HG02852 (cell line): Measurements from ENCODE around the gene PAIP2.
"Not testable (repeated sequence)": the region's sequence is repeated elsewhere in the genome, so short reads cannot be mapped to it uniquely, and the experiment has no call there.

Source experiments
- ATAC-seq: cut with Tn5 transposase; IDR thresholded peaks from one replicate; pipeline ENCODE4 v1.9.1; 2021; ENCODE audit warnings: mild to moderate bottlenecking, moderate library complexity; ENCODE audit not compliant: unreplicated experiment

PAIP2 gene

GRCh38 chr5:139407517-139407916 is 65.9 kb downstream of the PAIP2 start:
- no peak for ATAC-seq

DNA sequence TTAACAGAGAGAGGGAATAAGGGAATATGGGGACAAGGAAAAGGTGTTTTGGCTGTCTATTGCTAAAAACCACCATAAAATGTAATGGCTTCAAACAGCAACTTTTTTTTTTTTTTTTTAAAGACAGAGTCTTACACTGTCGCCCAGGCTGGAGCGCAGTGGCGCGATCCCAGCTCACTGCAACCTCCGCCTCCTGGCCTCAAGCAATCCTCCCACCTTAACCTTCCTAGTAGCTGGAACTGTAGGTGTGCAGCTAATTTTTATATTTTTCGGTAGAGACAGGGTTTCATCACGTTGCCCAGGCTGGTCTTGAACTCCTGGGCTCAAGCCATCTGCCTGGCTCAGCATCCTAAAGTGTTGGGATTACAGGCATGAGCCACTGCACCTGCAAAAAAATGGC is 66.5 kb downstream of the PAIP2 start:
- no peak for ATAC-seq

DNA sequence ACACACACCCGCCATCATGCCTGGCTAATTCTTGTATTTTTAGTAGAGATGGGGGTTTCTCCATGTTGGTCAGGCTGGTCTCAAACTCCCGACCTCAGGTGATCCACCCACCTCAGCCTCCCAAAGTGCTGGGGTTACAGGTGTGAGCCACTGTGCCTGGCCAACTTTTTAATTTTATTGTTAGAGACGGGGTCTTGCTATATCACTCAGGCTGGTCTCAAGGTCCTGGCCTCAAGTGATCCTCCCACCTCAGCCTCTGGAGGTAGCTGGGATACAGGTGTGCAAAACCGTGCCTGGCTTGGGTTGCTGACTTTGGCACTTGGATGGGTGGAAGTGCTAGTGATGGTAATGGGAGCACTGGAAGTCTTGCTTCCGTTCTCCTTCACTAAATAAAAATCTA is 67.5 kb downstream of the PAIP2 start:
- ATAC-seq = not testable (repeated sequence)

- no peak for ATAC-seq
Measured at GRCh38 chr5:139410121-139410992, 68.7 kb downstream of the PAIP2 start.

DNA sequence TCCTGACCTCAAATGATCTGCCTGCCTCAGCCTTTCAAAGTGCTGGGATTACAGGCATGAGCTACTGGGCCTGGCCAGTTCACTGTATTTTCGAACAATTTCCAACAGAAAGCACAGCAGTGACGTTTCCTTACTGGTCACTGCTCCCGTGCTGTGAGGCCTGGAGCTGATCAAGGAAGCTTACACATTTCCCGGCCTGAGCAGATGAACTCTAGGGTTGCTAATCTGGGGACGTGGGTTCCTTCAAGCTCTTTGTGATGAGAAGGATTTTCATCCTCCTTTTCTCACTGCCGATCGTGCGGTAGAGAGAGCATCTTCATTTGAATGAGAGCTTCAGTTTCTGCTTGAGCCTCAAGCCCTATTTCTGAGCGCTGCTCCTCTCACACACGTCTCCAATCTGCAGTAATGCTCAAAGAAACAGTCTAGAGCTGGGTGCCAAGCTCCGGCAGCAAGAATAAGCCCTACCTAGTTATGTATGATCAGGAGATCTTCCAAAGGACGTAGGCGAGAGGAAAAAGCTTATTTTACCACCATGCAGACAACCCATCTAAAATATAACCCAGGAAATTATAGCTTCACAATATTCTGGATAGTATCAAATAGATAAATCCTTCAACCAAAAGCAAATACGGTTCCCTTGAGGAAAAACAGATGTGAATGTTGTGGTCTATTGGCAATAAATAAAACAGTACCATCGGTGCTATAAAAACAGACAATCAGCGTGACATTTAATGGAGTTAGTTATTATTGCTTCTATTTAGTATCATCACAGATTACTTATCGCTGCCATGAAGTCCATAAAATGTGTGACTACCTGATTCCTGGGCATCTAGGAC is 69.6 kb downstream of the PAIP2 start:
- ATAC-seq = no peak

GRCh38 chr5:139413153-139413552 is 71.5 kb downstream of the PAIP2 start:
- ATAC-seq = no peak

- ATAC-seq = no peak
Measured at GRCh38 chr5:139413963-139414362, 72.3 kb downstream of the PAIP2 start.

- ATAC-seq = no peak
Measured at GRCh38 chr5:139414581-139415130, 73.0 kb downstream of the PAIP2 start.

DNA sequence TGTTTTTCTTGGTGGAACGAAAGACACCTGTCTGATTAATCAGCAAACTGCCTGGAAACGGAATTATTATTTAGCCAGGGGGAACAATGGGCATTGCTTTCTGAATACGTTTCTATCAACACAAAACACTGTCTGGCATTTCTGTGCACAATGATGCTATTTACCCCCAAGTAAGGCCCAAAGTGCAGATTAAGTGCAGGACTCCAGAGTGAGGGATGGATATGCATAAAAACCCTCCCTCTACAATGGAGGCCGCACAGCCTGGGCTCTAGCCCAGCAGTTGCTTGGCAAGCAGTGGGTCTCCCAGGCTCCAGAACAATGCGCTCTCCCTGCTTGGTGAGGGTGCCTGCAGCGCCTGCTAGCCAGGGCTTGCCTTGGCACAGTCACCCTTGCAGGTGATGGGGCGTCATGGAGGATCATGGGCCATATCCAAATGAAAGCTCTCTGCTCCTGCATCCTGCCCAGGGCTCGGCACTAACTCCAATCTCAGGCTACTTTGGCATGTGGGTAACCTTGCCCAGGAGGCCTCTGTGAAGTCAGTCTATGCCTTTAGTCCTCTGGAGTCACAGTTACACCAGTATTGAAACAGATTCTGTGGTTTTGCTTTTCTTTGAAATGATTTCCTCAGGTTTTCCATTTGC is 73.7 kb downstream of the PAIP2 start:
- ATAC-seq = no peak

DNA sequence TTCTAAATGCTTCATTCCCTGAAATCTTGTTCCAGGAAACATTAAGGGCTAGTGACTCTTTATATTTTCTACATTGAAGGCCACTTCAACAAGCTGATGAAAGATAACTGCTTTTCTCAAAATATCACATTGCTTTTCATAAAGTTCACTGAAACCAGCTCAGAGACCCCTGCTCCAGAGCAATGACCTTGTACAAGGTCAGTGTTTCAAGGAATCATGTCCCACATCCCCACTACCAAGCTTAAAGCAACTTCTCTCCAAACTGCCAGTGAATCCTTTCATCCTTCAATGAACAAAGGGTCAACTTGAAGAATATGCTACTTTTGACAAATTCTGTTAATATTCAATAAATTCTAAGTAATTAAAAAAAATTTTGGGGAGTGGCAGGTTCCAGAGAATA is 74.2 kb downstream of the PAIP2 start:
- no peak for ATAC-seq

DNA sequence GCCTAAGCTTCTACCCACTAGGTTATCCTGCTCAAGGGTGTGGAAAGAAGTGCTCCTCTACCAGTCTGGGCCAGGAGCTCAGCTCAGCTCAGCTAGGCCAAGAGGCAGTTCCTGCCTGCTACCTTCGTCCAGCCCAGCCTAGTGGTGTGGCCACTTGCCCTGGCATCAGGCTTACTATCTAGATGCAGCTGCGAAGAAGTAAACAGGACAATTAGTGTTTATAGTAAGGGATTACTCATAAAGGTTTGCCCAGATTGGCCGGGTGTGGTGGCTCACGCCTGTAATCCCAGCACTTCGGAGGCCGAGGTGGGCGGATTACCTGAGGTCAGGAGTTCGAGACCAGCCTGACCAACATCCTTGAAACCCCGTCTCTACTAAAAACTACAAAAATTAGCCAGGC is 75.0 kb downstream of the PAIP2 start:
- ATAC-seq = no peak

GRCh38 chr5:139417214-139417613 is 75.6 kb downstream of the PAIP2 start:
- no peak for ATAC-seq

- no peak for ATAC-seq
Measured at GRCh38 chr5:139418793-139419192, 77.1 kb downstream of the PAIP2 start.
